M059J (cell line): ENCODE data around the gene NRGN. TPM values are rescaled to one million over a fixed set of nuclear protein-coding genes. Genes with fewer than 3 reads are reported as not detected.
A peak's percentile ranks its signal among the peaks of the same experiment; 100 is the strongest.

ENCODE experiments used
- DNase-seq: peaks from one replicate; pipeline ENCODE4 v3.0.0-alpha.2; 2012; ENCODE audit warnings: low read depth
- total RNA-seq: library from RNA; depleted of rRNA; stranded (reverse); fragments of >200 nt; shearing (Covaris generic); gene quantifications from 2 replicates; pipeline ENCODE4 v1.2.3, GENCODE V29; 2014; rRNA removed

The NRGN gene
- total RNA-seq, 1 experiment from 2014 or later = 21.2 TPM

GRCh38 chr11:124788521-124788920 is 48.8 kb downstream of the NRGN start:
- DNase-seq = peak; percentile 37

DNA sequence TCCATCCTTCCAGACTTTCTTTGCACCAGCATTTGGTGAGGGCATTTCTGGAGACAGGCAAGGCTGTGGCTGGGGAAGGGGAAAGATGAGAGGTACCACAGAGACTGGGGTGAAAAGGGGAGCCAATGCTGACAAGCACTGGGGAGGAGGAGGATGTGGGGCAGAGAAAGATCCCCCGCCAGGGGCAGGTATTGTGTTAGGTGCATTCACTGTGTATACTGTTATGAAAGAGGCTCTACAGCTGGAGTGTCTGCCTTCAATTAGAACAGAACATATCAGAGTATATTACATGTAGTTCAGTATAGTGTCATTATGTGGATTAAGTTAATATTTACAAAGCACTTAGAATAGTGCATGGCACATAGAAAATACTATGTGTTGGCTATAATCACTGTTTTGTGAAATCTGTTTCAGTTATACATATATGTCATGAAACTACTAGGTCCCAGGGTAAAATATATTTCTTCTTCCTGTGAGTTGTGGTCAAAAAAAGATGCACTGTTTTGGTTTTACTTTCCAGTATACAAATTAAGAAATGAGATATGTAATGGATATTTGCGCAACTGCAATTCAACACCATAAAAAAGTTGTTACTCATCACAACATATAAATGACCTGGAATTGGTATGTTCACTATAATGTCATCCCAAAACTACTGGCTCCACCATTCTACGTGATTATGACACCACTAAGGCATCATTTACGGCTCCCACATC is 52.0 kb downstream of the NRGN start:
- DNase-seq = no peak

GRCh38 chr11:124793466-124794278 is 53.9 kb downstream of the NRGN start:
- peak; percentile 78 for DNase-seq

GRCh38 chr11:124796312-124796711 is 56.6 kb downstream of the NRGN start:
- DNase-seq = no peak

Other genes with a start within 250 kb of the NRGN start
- gene OR8B12, start 196.3 kb upstream of the NRGN start, total RNA-seq = not detected in 2 replicates
- gene OR8A1, start 169.9 kb upstream of the NRGN start, total RNA-seq = not detected in 2 replicates
- gene PANX3, start 128.5 kb upstream of the NRGN start, total RNA-seq = not detected in 2 replicates
- gene TBRG1, start 117.1 kb upstream of the NRGN start, total RNA-seq = 16.6 and 26.9 TPM in 2 replicates
- 14.9 and 18.0 TPM in 2 replicates for gene SIAE, start 66.2 kb upstream of the NRGN start, total RNA-seq
- 29.9 and 43.4 TPM in 2 replicates for gene SPA17, start 66.0 kb upstream of the NRGN start, total RNA-seq
- not detected in 2 replicates for gene VSIG2, start 12.3 kb downstream of the NRGN start, total RNA-seq
- gene ESAM, start 22.3 kb downstream of the NRGN start, total RNA-seq = 0.74 and 0.99 TPM in 2 replicates
- gene MSANTD2, start 60.5 kb downstream of the NRGN start, total RNA-seq = 10.8 and 14.1 TPM in 2 replicates
- 2.7 and 7.0 TPM in 2 replicates for gene ROBO3, start 125.5 kb downstream of the NRGN start, total RNA-seq
- 0.20 and 0.99 TPM in 2 replicates for gene ROBO4, start 157.9 kb downstream of the NRGN start, total RNA-seq
- gene HEPN1, start 179.3 kb downstream of the NRGN start, total RNA-seq = not detected in 2 replicates
- not detected in 2 replicates for gene HEPACAM, start 196.1 kb downstream of the NRGN start, total RNA-seq
- gene CCDC15, start 214.3 kb downstream of the NRGN start, total RNA-seq = 6.1 and 7.6 TPM in 2 replicates